IPS DF 6.9 (cell line): ENCODE data around the gene KIF26B.

Experiments used
- DNase-seq: peaks from one replicate; pipeline ENCODE4 v3.0.0-alpha.2; 2013; ENCODE audit warnings: low read depth, low spot score
- H3K27ac ChIP-seq: one replicate; pipeline ENCODE4 v1.5.1; 2013; ENCODE audit warnings: low read length, control low read depth
- H3K27me3 ChIP-seq: 2 replicates; pipeline ENCODE4 v1.6.1; 2013; ENCODE audit warnings: mild to moderate bottlenecking, low read length; ENCODE audit not compliant: control insufficient read depth, insufficient read depth
- H3K36me3 ChIP-seq: 2 replicates; pipeline ENCODE4 v1.6.1; 2013; ENCODE audit warnings: low read length; ENCODE audit not compliant: control insufficient read depth, insufficient read depth
- H3K4me1 ChIP-seq: 2 replicates; pipeline ENCODE4 v1.6.1; 2013; ENCODE audit warnings: low read length; ENCODE audit not compliant: control insufficient read depth, insufficient read depth
- H3K4me3 ChIP-seq: 2 replicates; pipeline ENCODE4 v1.5.1; 2013; ENCODE audit warnings: mild to moderate bottlenecking, low read length
- H3K9me3 ChIP-seq: 2 replicates; pipeline ENCODE4 v1.6.1; 2013; ENCODE audit warnings: low read length, inconsistent platforms; ENCODE audit not compliant: control insufficient read depth, insufficient read depth
- WGBS: extraction: QIAGEN DNeasy Blood & Tissue Kit; methylation state at CpG from one replicate; pipeline ENCODE4 v1.1.7; 2013; ENCODE audit warnings: mixed read lengths, missing lambda C conversion rate; ENCODE audit not compliant: insufficient read length, insufficient coverage; 5-methylcytosine and 5-hydroxymethylcytosine counted together

Gene KIF26B

GRCh38 chr1:245683676-245684075 is 528.9 kb downstream of the KIF26B start:
- no peak overlapping the region for H3K4me3 ChIP-seq
- H3K4me1 ChIP-seq, result no peaks in the 10 kb centered on the region
- H3K27me3 ChIP-seq, result no peaks in the 10 kb centered on the region
- no CpG with 5 or more reads among the region's 9 CpGs for WGBS
- H3K27ac ChIP-seq, result no peak overlapping the region
- H3K36me3 ChIP-seq, result no peaks in the 10 kb centered on the region
- DNase-seq, result no peak
- H3K9me3 ChIP-seq, result no peaks in the 10 kb centered on the region

GRCh38 chr1:245684166-245684565 is 529.4 kb downstream of the KIF26B start:
- Histone ChIP-seq H3K36me3 (no peaks in the 10 kb centered on the region), H3K27me3 (no peaks in the 10 kb centered on the region; the same call in 1 of the 2 replicates), H3K4me1 (no peaks in the 10 kb centered on the region), H3K9me3 (no peaks in the 10 kb centered on the region), H3K4me3 (no peak overlapping the region), H3K27ac (no peak overlapping the region)
- no CpG with 5 or more reads among the region's 19 CpGs for WGBS
- no peak for DNase-seq

- Histone ChIP-seq H3K27ac (no peak overlapping the region), H3K9me3 (no peaks in the 10 kb centered on the region), H3K27me3 (no peaks in the 10 kb centered on the region; the same call in 1 of the 2 replicates), H3K36me3 (no peaks in the 10 kb centered on the region), H3K4me1 (no peaks in the 10 kb centered on the region), H3K4me3 (no peak overlapping the region)
- WGBS, result no CpG with 5 or more reads among the region's 7 CpGs
- DNase-seq, result no peak
Observed at GRCh38 chr1:245684571-245684970, 529.8 kb downstream of the KIF26B start.

- no peaks in the 10 kb centered on the region; the same call in 1 of the 2 replicates for H3K27me3 ChIP-seq
- no peak overlapping the region for H3K27ac ChIP-seq
- WGBS, result no CpG with 5 or more reads among the region's 45 CpGs
- H3K9me3 ChIP-seq, result no peaks in the 10 kb centered on the region
- no peak for DNase-seq
- H3K4me3 ChIP-seq, result no peak overlapping the region
- H3K36me3 ChIP-seq, result no peaks in the 10 kb centered on the region
- no peaks in the 10 kb centered on the region for H3K4me1 ChIP-seq
Observed at GRCh38 chr1:245685111-245685810, 530.5 kb downstream of the KIF26B start.

- H3K4me1 ChIP-seq, result no peaks in the 10 kb centered on the region
- no peak overlapping the region for H3K27ac ChIP-seq
- no peaks in the 10 kb centered on the region for H3K36me3 ChIP-seq
- DNase-seq, result no peak
- H3K27me3 ChIP-seq, result no peaks in the 10 kb centered on the region; the same call in 1 of the 2 replicates
- no peaks in the 10 kb centered on the region for H3K9me3 ChIP-seq
- no CpG with 5 or more reads among the region's 25 CpGs for WGBS
- H3K4me3 ChIP-seq, result no peak overlapping the region
Observed at GRCh38 chr1:245686006-245686405, 531.2 kb downstream of the KIF26B start.

- Histone ChIP-seq H3K27me3 (no peaks in the 10 kb centered on the region; the same call in 1 of the 2 replicates), H3K4me1 (no peaks in the 10 kb centered on the region), H3K27ac (no peak overlapping the region), H3K4me3 (no peak overlapping the region), H3K9me3 (no peaks in the 10 kb centered on the region), H3K36me3 (no peaks in the 10 kb centered on the region)
- WGBS, result no CpG with 5 or more reads among the region's 30 CpGs
- no peak for DNase-seq
Observed at GRCh38 chr1:245686446-245687030, 531.8 kb downstream of the KIF26B start.

- H3K9me3 ChIP-seq, result no peaks in the 10 kb centered on the region
Observed at GRCh38 chr1:245687152-245687635, 532.4 kb downstream of the KIF26B start.

GRCh38 chr1:245687636-245688535 is 533.1 kb downstream of the KIF26B start:
- Histone ChIP-seq H3K4me3 (peak overlapping the region; percentile 13; the same call in 1 of the 2 replicates), H3K4me1 (no peaks in the 10 kb centered on the region), H3K27me3 (no peaks in the 10 kb centered on the region; the same call in 1 of the 2 replicates), H3K36me3 (no peaks in the 10 kb centered on the region), H3K27ac (no peak overlapping the region), H3K9me3 (no peaks in the 10 kb centered on the region)
- DNase-seq, result peak; percentile 27
- WGBS, result no CpG with 5 or more reads among the region's 74 CpGs

More at GRCh38 chr1:245687152-245687635, 532.4 kb downstream of the KIF26B start:
- Histone ChIP-seq H3K27me3 (no peaks in the 10 kb centered on the region; the same call in 1 of the 2 replicates), H3K27ac (no peak overlapping the region), H3K36me3 (no peaks in the 10 kb centered on the region), H3K4me3 (no peak overlapping the region), H3K4me1 (no peaks in the 10 kb centered on the region)
- WGBS, result no CpG with 5 or more reads among the region's 20 CpGs
- no peak for DNase-seq

GRCh38 chr1:245688536-245689453 is 534.0 kb downstream of the KIF26B start:
- H3K9me3 ChIP-seq, result no peaks in the 10 kb centered on the region
- no peaks in the 10 kb centered on the region for H3K36me3 ChIP-seq
- H3K27me3 ChIP-seq, result no peaks in the 10 kb centered on the region; the same call in 1 of the 2 replicates
- H3K4me3 ChIP-seq, result no peak overlapping the region
- H3K27ac ChIP-seq, result no peak overlapping the region
- DNase-seq, result no peak
- H3K4me1 ChIP-seq, result no peaks in the 10 kb centered on the region
- WGBS, result no CpG with 5 or more reads among the region's 63 CpGs
